Subcutaneous adipose tissue (tissue), 4 donors: ENCODE measurements around the gene ETFBKMT. TPM values are rescaled to one million over a fixed set of nuclear protein-coding genes. Genes with fewer than 3 reads are reported as not detected.

ENCODE experiments used
- CTCF ChIP-seq: fragments of 450-650 bp; IDR thresholded peaks from one replicate; pipeline ENCODE4 v1.5.1; 2016; ENCODE audit warnings: low read depth, mild to moderate bottlenecking, control low read depth, antibody characterized with exemption, moderate library complexity
- total RNA-seq, 4 donors: library from RNA; depleted of rRNA; stranded (reverse); fragments of >200 nt; gene quantifications; one replicate each; pipeline ENCODE4 v1.1.0, GENCODE V29; 2016

The ETFBKMT gene
- total RNA-seq, 4 donors from 2014 or later = 1.9 to 5.7 (median 4.3) TPM

- TF ChIP-seq CTCF = no peak
Measured at GRCh38 chr12:31714406-31715271, 55.2 kb downstream of the ETFBKMT start.

- TF ChIP-seq CTCF = no peak
Measured at GRCh38 chr12:31715283-31715825, 55.9 kb downstream of the ETFBKMT start.

- no peak for TF ChIP-seq CTCF
Measured at GRCh38 chr12:31722580-31722979, 63.1 kb downstream of the ETFBKMT start.

Other genes with a start within 250 kb of the ETFBKMT start
- 10 to 100 TPM; 11.1 to 19.2 (median 14.0) TPM for gene DENND5B, start 68.6 kb upstream of the ETFBKMT start, total RNA-seq
- gene AMN1, start 69.3 kb downstream of the ETFBKMT start, total RNA-seq = 1 to 10 TPM; 5.8 to 7.5 (median 6.9) TPM